HEK293 (cell line): ENCODE data around the gene NUCB1.

Experiments used
- CTCF ChIA-PET: fragments of 350-600 bp; formaldehyde crosslinking; extraction: SDS; loops from one replicate; lab custom pipeline; 2021; ENCODE audit warnings: antibody characterized with exemption; lab: Yijun Ruan, JAX
- POLR2A ChIA-PET: fragments of 300-600 bp; formaldehyde crosslinking; extraction: SDS; loops from one replicate; lab custom pipeline; 2020; ENCODE audit warnings: antibody characterized with exemption, inconsistent platforms; lab: Yijun Ruan, JAX
- H3K27ac ChIP-seq: fragments of 200-500 bp; sonication (Bioruptor generic); 2 replicates; pipeline ENCODE4 v1.5.1; 2014; ENCODE audit warnings: low read depth, low read length, control low read depth, inconsistent platforms; ENCODE audit errors: extremely low read depth
- H3K36me3 ChIP-seq, 2 experiments: fragments of 200-500 bp in 1 of 2; sonication (Bioruptor generic) in 1 of 2; 1 replicate in 1 of 2; 2 replicates in 1 of 2; pipeline ENCODE4 v1.5.1; 2014 to 2017; ENCODE audit warnings: inconsistent platforms in 2 of 2, low read length in 2 of 2; ENCODE audit not compliant: control insufficient read depth in 2 of 2, insufficient read depth in 1 of 2
- H3K4me1 ChIP-seq: fragments of 200-500 bp; sonication (Bioruptor generic); 2 replicates; pipeline ENCODE4 v1.5.1; 2014; ENCODE audit warnings: mild to moderate bottlenecking, low read length, inconsistent platforms; ENCODE audit not compliant: control insufficient read depth, insufficient read depth
- H3K4me3 ChIP-seq: 2 replicates; pipeline ENCODE4 v1.5.1; 2011; ENCODE audit warnings: low read depth, mild to moderate bottlenecking, control low read depth, low read length, moderate library complexity
- H3K9me3 ChIP-seq: fragments of 200-500 bp; sonication (Bioruptor generic); 2 replicates; pipeline ENCODE4 v1.5.1; 2014; ENCODE audit warnings: low read depth, low read length, inconsistent platforms; ENCODE audit not compliant: control insufficient read depth, insufficient read depth
- EGR2 ChIP-seq: fragments of 450-650 bp; formaldehyde crosslinking; IDR thresholded peaks from 2 replicates; pipeline ENCODE4 v1.5.1; 2016; ENCODE audit warnings: low read depth, missing biosample characterization, missing genetic modification characterization
- PBX3 ChIP-seq: sonication (generic); formaldehyde crosslinking; IDR thresholded peaks from 2 replicates; pipeline ENCODE4 v1.8.1; 2022; ENCODE audit warnings: mild to moderate bottlenecking, moderate library complexity, missing genetic modification reagents
- PRDM6 ChIP-seq: fragments of 450-650 bp; formaldehyde crosslinking; IDR thresholded peaks from 2 replicates; pipeline ENCODE4 v1.5.1; 2017; ENCODE audit warnings: missing biosample characterization, missing genetic modification characterization
- SP2 ChIP-seq: fragments of 450-650 bp; formaldehyde crosslinking; IDR thresholded peaks from 2 replicates; pipeline ENCODE4 v1.5.1; 2016; ENCODE audit warnings: missing biosample characterization, missing genetic modification characterization
- SP3 ChIP-seq: fragments of 450-650 bp; formaldehyde crosslinking; IDR thresholded peaks from 2 replicates; pipeline ENCODE4 v1.5.1; 2016; ENCODE audit warnings: missing biosample characterization, missing genetic modification characterization
- YY2 ChIP-seq: fragments of 450-650 bp; formaldehyde crosslinking; IDR thresholded peaks from 2 replicates; pipeline ENCODE4 v1.5.1; 2016; ENCODE audit warnings: missing biosample characterization, missing genetic modification characterization
- ZFHX2 ChIP-seq: fragments of 450-650 bp; formaldehyde crosslinking; conservative IDR thresholded peaks from 2 replicates; pipeline ENCODE4 v1.5.1; 2016; ENCODE audit warnings: missing biosample characterization, missing genetic modification characterization
- ZFP37 ChIP-seq: fragments of 450-650 bp; formaldehyde crosslinking; IDR thresholded peaks from 2 replicates; pipeline ENCODE4 v1.5.1; 2016; ENCODE audit warnings: missing biosample characterization, missing genetic modification characterization
- ZIC2 ChIP-seq: fragments of 450-650 bp; formaldehyde crosslinking; IDR thresholded peaks from 2 replicates; pipeline ENCODE4 v1.5.1; 2016; ENCODE audit warnings: missing biosample characterization, missing genetic modification characterization
- ZNF121 ChIP-seq: fragments of 450-650 bp; formaldehyde crosslinking; IDR thresholded peaks from 2 replicates; pipeline ENCODE4 v1.5.1; 2016; ENCODE audit warnings: missing biosample characterization, missing genetic modification characterization
- ZNF274 ChIP-seq, 2 experiments: fragments of 200-500 bp in 1 of 2; fragments of 450-650 bp in 1 of 2; sonication (Bioruptor generic) in 1 of 2; formaldehyde crosslinking in 1 of 2; IDR thresholded peaks; 2 replicates each; pipeline versions ENCODE4 v1.5.1 to v1.6.1; 2014 to 2016; ENCODE audit warnings: borderline replicate concordance in 1 of 2, inconsistent platforms in 1 of 2, low read length in 1 of 2, missing biosample characterization in 1 of 2, missing genetic modification characterization in 1 of 2
- ZNF513 ChIP-seq: fragments of 450-650 bp; IDR thresholded peaks from 2 replicates; pipeline ENCODE4 v1.5.1; 2018; ENCODE audit warnings: missing biosample characterization, missing genetic modification characterization
- ZNF530 ChIP-seq: fragments of 450-650 bp; formaldehyde crosslinking; IDR thresholded peaks from 2 replicates; pipeline ENCODE4 v1.5.1; 2016; ENCODE audit warnings: low read depth, missing biosample characterization, missing genetic modification characterization
- ZNF580 ChIP-seq: fragments of 450-650 bp; formaldehyde crosslinking; IDR thresholded peaks from 2 replicates; pipeline ENCODE4 v1.5.1; 2016; ENCODE audit warnings: missing biosample characterization, missing genetic modification characterization
- ZNF791 ChIP-seq: fragments of 450-650 bp; formaldehyde crosslinking; IDR thresholded peaks from 2 replicates; pipeline ENCODE4 v1.5.1; 2016; ENCODE audit warnings: missing biosample characterization, missing genetic modification characterization

NUCB1 gene

GRCh38 chr19:48895226-48895625 is 4.9 kb upstream of the NUCB1 start:
- POLR2A ChIA-PET, result interaction anchor here (0.5 kb wide), 1 partner anchor 85 kb away, joined by 4 read pairs; no protein-coding TSS in a partner anchor
- CTCF ChIA-PET, result no interaction called here
- no peak for TF ChIP-seq ZNF580 (tag by site-specific recombination)
- no peak for TF ChIP-seq ZNF274 (IDR thresholded peaks at IDR 0.05; ENCODE audit: low read length)
- no peak for TF ChIP-seq ZNF274 (tag by site-specific recombination; IDR thresholded peaks at IDR 0.05; ENCODE audit: borderline replicate concordance)
- no peak for TF ChIP-seq PBX3 (CRISPR knock-in tag)
- TF ChIP-seq ZNF530, result no peak
- TF ChIP-seq ZNF513 (tag by site-specific recombination), result no peak
- TF ChIP-seq YY2, result no peak
- TF ChIP-seq ZNF121 (tag by site-specific recombination), result no peak
- TF ChIP-seq ZFP37 (tag by site-specific recombination), result no peak
- no peak overlapping the region for H3K4me3 ChIP-seq
- no peaks in the 10 kb centered on the region for H3K36me3 ChIP-seq
- H3K27ac ChIP-seq, result no peak overlapping the region
- H3K9me3 ChIP-seq, result no peaks in the 10 kb centered on the region
- H3K4me1 ChIP-seq, result peaks cover 3% of the 10 kb centered on the region; the same call in 1 of the 2 replicates

GRCh38 chr19:48896191-48896720 is 3.9 kb upstream of the NUCB1 start:
- H3K4me1 ChIP-seq, result peaks cover 3% of the 10 kb centered on the region; the same call in 1 of the 2 replicates
- no peaks in the 10 kb centered on the region for H3K36me3 ChIP-seq
- CTCF ChIA-PET, result interaction anchor here (0.6 to 1.0 kb wide), 2 partner anchors 21 to 256 kb away, joined by 3 read pairs; no protein-coding TSS in a partner anchor
- POLR2A ChIA-PET, result interaction anchor here (0.5 to 0.6 kb wide), 2 partner anchors 17 to 32 kb away, joined by 3 read pairs; no protein-coding TSS in a partner anchor
- H3K27ac ChIP-seq, result no peak overlapping the region
- H3K9me3 ChIP-seq, result no peaks in the 10 kb centered on the region
- no peak overlapping the region for H3K4me3 ChIP-seq
- TF ChIP-seq ZNF791 (tag by site-specific recombination) (no peak), ZFHX2 (tag by site-specific recombination) (peak; percentile 40), EGR2 (tag by site-specific recombination) (peak; percentile 32; the same call in 1 of the 2 replicates), SP2 (tag by site-specific recombination) (peak; percentile 35), SP3 (tag by site-specific recombination) (peak; percentile 29; the same call in 1 of the 2 replicates)

- POLR2A ChIA-PET, result interaction anchor here (0.5 kb wide), 1 partner anchor 31 kb away, joined by 3 read pairs; no protein-coding TSS in a partner anchor
- Histone ChIP-seq H3K4me3 (no peak overlapping the region), H3K36me3 (peaks cover 0 to 7% of the 10 kb centered on the region in 2 experiments; a peak in 2 of 3 replicates), H3K9me3 (no peaks in the 10 kb centered on the region), H3K4me1 (no peaks in the 10 kb centered on the region), H3K27ac (no peak overlapping the region)
- TF ChIP-seq ZIC2 (tag by site-specific recombination) (peak; percentile 63; the same call in 1 of the 2 replicates), PRDM6 (no peak)
- CTCF ChIA-PET, result interaction anchor here (1.0 to 1.6 kb wide), 2 partner anchors 22 to 55 kb away, joined by 3 to 5 read pairs; no protein-coding TSS in a partner anchor
Measured at GRCh38 chr19:48897181-48897580, 2.9 kb upstream of the NUCB1 start.
